HEK293 (cell line): ENCODE results near the gene FUT6.

Source experiments
- GLIS1 ChIP-seq: fragments of 450-650 bp; formaldehyde crosslinking; IDR thresholded peaks from 2 replicates; pipeline ENCODE4 v1.5.1; 2016; ENCODE audit warnings: missing biosample characterization, missing genetic modification characterization
- HOXC10 ChIP-seq: sonication (generic); formaldehyde crosslinking; IDR thresholded peaks from 2 replicates; pipeline ENCODE4 v1.8.1; 2023; ENCODE audit warnings: mild to moderate bottlenecking, missing genetic modification reagents
- MEIS1 ChIP-seq: sonication (generic); formaldehyde crosslinking; IDR thresholded peaks from 2 replicates; pipeline ENCODE4 v1.8.1; 2022; ENCODE audit warnings: missing genetic modification reagents, mild to moderate bottlenecking, borderline replicate concordance
- OSR2 ChIP-seq: fragments of 450-650 bp; formaldehyde crosslinking; IDR thresholded peaks from 2 replicates; pipeline ENCODE4 v1.5.1; 2016; ENCODE audit warnings: missing biosample characterization, missing genetic modification characterization
- PRDM1 ChIP-seq: fragments of 450-650 bp; formaldehyde crosslinking; IDR thresholded peaks from 2 replicates; pipeline ENCODE4; 2016; ENCODE audit warnings: missing biosample characterization, missing genetic modification characterization
- PRDM2 ChIP-seq: fragments of 450-650 bp; formaldehyde crosslinking; IDR thresholded peaks from 2 replicates; pipeline ENCODE4 v1.5.1; 2016; ENCODE audit warnings: missing biosample characterization, missing genetic modification characterization, borderline replicate concordance
- SCRT1 ChIP-seq: fragments of 450-650 bp; formaldehyde crosslinking; IDR thresholded peaks from 2 replicates; pipeline ENCODE4 v1.5.1; 2016; ENCODE audit warnings: missing biosample characterization, missing genetic modification characterization, borderline replicate concordance
- SP3 ChIP-seq: fragments of 450-650 bp; formaldehyde crosslinking; IDR thresholded peaks from 2 replicates; pipeline ENCODE4 v1.5.1; 2016; ENCODE audit warnings: missing biosample characterization, missing genetic modification characterization
- WT1 ChIP-seq: fragments of 450-650 bp; formaldehyde crosslinking; IDR thresholded peaks from 2 replicates; pipeline ENCODE4 v1.5.1; 2016; ENCODE audit warnings: missing biosample characterization, missing genetic modification characterization
- ZBTB10 ChIP-seq: fragments of 450-650 bp; formaldehyde crosslinking; IDR thresholded peaks from 2 replicates; pipeline ENCODE4 v1.5.1; 2016; ENCODE audit warnings: missing biosample characterization, missing genetic modification characterization
- ZNF121 ChIP-seq: fragments of 450-650 bp; formaldehyde crosslinking; IDR thresholded peaks from 2 replicates; pipeline ENCODE4 v1.5.1; 2016; ENCODE audit warnings: missing biosample characterization, missing genetic modification characterization
- ZNF155 ChIP-seq: fragments of 450-650 bp; formaldehyde crosslinking; IDR thresholded peaks from 2 replicates; pipeline ENCODE4 v1.5.1; 2016; ENCODE audit warnings: missing biosample characterization, missing genetic modification characterization
- ZNF16 ChIP-seq: fragments of 450-650 bp; formaldehyde crosslinking; IDR thresholded peaks from 2 replicates; pipeline ENCODE4 v1.5.1; 2016; ENCODE audit warnings: low read depth, missing biosample characterization, missing genetic modification characterization
- ZNF174 ChIP-seq: fragments of 450-650 bp; formaldehyde crosslinking; IDR thresholded peaks from 2 replicates; pipeline ENCODE4 v1.5.0; 2017; ENCODE audit warnings: missing biosample characterization, mild to moderate bottlenecking, missing genetic modification characterization
- ZNF18 ChIP-seq: fragments of 450-650 bp; formaldehyde crosslinking; IDR thresholded peaks from 2 replicates; pipeline ENCODE4 v1.5.1; 2016; ENCODE audit warnings: missing biosample characterization, missing genetic modification characterization
- ZNF19 ChIP-seq: fragments of 450-650 bp; formaldehyde crosslinking; IDR thresholded peaks from 2 replicates; pipeline ENCODE4; 2016; ENCODE audit warnings: missing biosample characterization, missing genetic modification characterization, low read depth
- ZNF23 ChIP-seq: fragments of 450-650 bp; formaldehyde crosslinking; IDR thresholded peaks from 2 replicates; pipeline ENCODE4 v1.5.1; 2016; ENCODE audit warnings: missing biosample characterization, missing genetic modification characterization, borderline replicate concordance
- ZNF280C ChIP-seq: fragments of 450-650 bp; formaldehyde crosslinking; IDR thresholded peaks from 2 replicates; pipeline ENCODE4 v1.5.1; 2016; ENCODE audit warnings: missing biosample characterization, missing genetic modification characterization
- ZNF394 ChIP-seq: fragments of 450-650 bp; formaldehyde crosslinking; IDR thresholded peaks from 2 replicates; pipeline ENCODE4 v1.5.1; 2016; ENCODE audit warnings: missing biosample characterization, missing genetic modification characterization, mild to moderate bottlenecking, moderate library complexity, borderline replicate concordance
- ZNF423 ChIP-seq: fragments of 450-650 bp; formaldehyde crosslinking; IDR thresholded peaks from 2 replicates; pipeline ENCODE4 v1.5.1; 2016; ENCODE audit warnings: missing biosample characterization, missing genetic modification characterization
- ZNF501 ChIP-seq: fragments of 450-650 bp; formaldehyde crosslinking; IDR thresholded peaks from 2 replicates; pipeline ENCODE4 v1.5.1; 2016; ENCODE audit warnings: missing biosample characterization, missing genetic modification characterization
- ZNF530 ChIP-seq: fragments of 450-650 bp; formaldehyde crosslinking; IDR thresholded peaks from 2 replicates; pipeline ENCODE4 v1.5.1; 2016; ENCODE audit warnings: low read depth, missing biosample characterization, missing genetic modification characterization
- ZNF544 ChIP-seq: fragments of 450-650 bp; formaldehyde crosslinking; IDR thresholded peaks from 2 replicates; pipeline ENCODE4 v1.5.0; 2017; ENCODE audit warnings: missing biosample characterization, missing genetic modification characterization
- ZNF548 ChIP-seq: fragments of 450-650 bp; formaldehyde crosslinking; IDR thresholded peaks from 2 replicates; pipeline ENCODE4 v1.5.1; 2016; ENCODE audit warnings: missing biosample characterization, missing genetic modification characterization
- ZNF555 ChIP-seq: fragments of 450-650 bp; formaldehyde crosslinking; conservative IDR thresholded peaks from 2 replicates; pipeline ENCODE4 v1.5.1; 2017; ENCODE audit warnings: missing biosample characterization, mild to moderate bottlenecking, missing genetic modification characterization, inconsistent platforms
- ZNF558 ChIP-seq: fragments of 450-650 bp; formaldehyde crosslinking; IDR thresholded peaks from 2 replicates; pipeline ENCODE4 v1.5.1; 2016; ENCODE audit warnings: missing biosample characterization, missing genetic modification characterization
- ZNF610 ChIP-seq: fragments of 450-650 bp; formaldehyde crosslinking; IDR thresholded peaks from 2 replicates; pipeline ENCODE4 v1.5.1; 2016; ENCODE audit warnings: missing biosample characterization, missing genetic modification characterization, borderline replicate concordance
- ZNF670 ChIP-seq: fragments of 450-650 bp; formaldehyde crosslinking; IDR thresholded peaks from 2 replicates; pipeline ENCODE4 v1.5.1; 2016; ENCODE audit warnings: missing biosample characterization, missing genetic modification characterization, low read depth

Gene FUT6

GRCh38 chr19:5850743-5851293 lies 11.3 kb upstream of the FUT6 start (continued):
- TF ChIP-seq PRDM1 (tag by site-specific recombination): no peak
- no peak for TF ChIP-seq ZNF544 (tag by site-specific recombination)
- TF ChIP-seq ZNF394 (tag by site-specific recombination): peak; percentile 87
- no peak for TF ChIP-seq ZBTB10
- TF ChIP-seq ZNF155 (tag by site-specific recombination): no peak
- no peak for TF ChIP-seq SP3
- TF ChIP-seq GLIS1 (tag by site-specific recombination): 0 out of 2 replicates have a peak, but pooled peaks have one; percentile 12
- no peak for TF ChIP-seq ZNF501 (tag by site-specific recombination)
- TF ChIP-seq ZNF16 (tag by site-specific recombination): no peak
- TF ChIP-seq ZNF23 (tag by site-specific recombination): no peak
- TF ChIP-seq ZNF555 (tag by site-specific recombination): no peak
- TF ChIP-seq ZNF548 (tag by site-specific recombination): no peak
- TF ChIP-seq ZNF558: no peak
- TF ChIP-seq PRDM2 (tag by site-specific recombination): no peak
- no peak for TF ChIP-seq ZNF18 (tag by site-specific recombination)
- TF ChIP-seq ZNF174 (tag by site-specific recombination): no peak
- TF ChIP-seq WT1: no peak
- TF ChIP-seq ZNF121 (tag by site-specific recombination): peak; percentile 45; the same call in 1 of the 2 replicates
- TF ChIP-seq ZNF610 (tag by site-specific recombination): no peak
- no peak for TF ChIP-seq ZNF280C (tag by site-specific recombination)
- TF ChIP-seq ZNF530 (tag by site-specific recombination): no peak
- TF ChIP-seq ZNF19 (tag by site-specific recombination): no peak
- no peak for TF ChIP-seq OSR2 (tag by site-specific recombination)
- TF ChIP-seq SCRT1 (tag by site-specific recombination): 0 out of 2 replicates have a peak, but pooled peaks have one; percentile 36
- no peak for TF ChIP-seq HOXC10
- TF ChIP-seq MEIS1: no peak
- no peak for TF ChIP-seq ZNF670 (tag by site-specific recombination)
- TF ChIP-seq ZNF423: no peak
